K562 (cell line): ENCODE data around the gene VSIG4. TPM values are rescaled to one million over a fixed set of nuclear protein-coding genes. Genes with fewer than 3 reads are reported as not detected.

Source experiments
- ATF3 ChIP-seq, 2 experiments: fragments of 450-650 bp in 1 of 2; sonication (generic) in 1 of 2; formaldehyde crosslinking in 1 of 2; IDR thresholded peaks in 1 of 2; conservative IDR thresholded peaks in 1 of 2; 2 replicates each; pipeline versions ENCODE4 v1.6.1 to v1.8.1; 2016 to 2023; ENCODE audit warnings: mild to moderate bottlenecking in 2 of 2, moderate library complexity in 2 of 2, inconsistent platforms in 1 of 2, missing genetic modification reagents in 1 of 2
- CREB3L1 ChIP-seq: fragments of 450-650 bp; IDR thresholded peaks from 2 replicates; pipeline ENCODE4 v1.6.1; 2014; ENCODE audit warnings: low read depth, mild to moderate bottlenecking, moderate library complexity, borderline replicate concordance
- E2F1 ChIP-seq: sonication (generic); formaldehyde crosslinking; IDR thresholded peaks from 2 replicates; pipeline ENCODE4 v1.8.1; 2023; ENCODE audit warnings: mild to moderate bottlenecking, missing genetic modification reagents, moderate library complexity
- HBP1 ChIP-seq: fragments of 450-650 bp; formaldehyde crosslinking; IDR thresholded peaks from 2 replicates; pipeline ENCODE4 v1.4.0; 2022; ENCODE audit warnings: missing genetic modification characterization
- HOMEZ ChIP-seq: fragments of 250-450 bp; sonication (Bioruptor Pico); IDR thresholded peaks from 2 replicates; pipeline ENCODE4 v1.4.0; 2020; ENCODE audit warnings: mild to moderate bottlenecking, moderate library complexity
- L3MBTL2 ChIP-seq: fragments of 450-650 bp; IDR thresholded peaks from 2 replicates; pipeline ENCODE4 v1.6.1; 2016; ENCODE audit warnings: mild to moderate bottlenecking, moderate library complexity
- MYBL2 ChIP-seq, 2 experiments: fragments of 450-650 bp in 1 of 2; sonication (generic) in 1 of 2; formaldehyde crosslinking in 1 of 2; IDR thresholded peaks; 2 replicates each; pipeline versions ENCODE4 v1.6.1 to v1.8.1; 2017 to 2022; ENCODE audit warnings: borderline replicate concordance in 1 of 2, inconsistent platforms in 1 of 2, low read depth in 1 of 2, mild to moderate bottlenecking in 1 of 2, missing genetic modification reagents in 1 of 2, moderate library complexity in 1 of 2
- RBM22 ChIP-seq: fragments of 200-400 bp; formaldehyde crosslinking; IDR thresholded peaks from 2 replicates; pipeline ENCODE4 v1.6.1; 2018; ENCODE audit warnings: low read length, low read depth; ENCODE audit not compliant: poor library complexity, severe bottlenecking
- RBM25 ChIP-seq: fragments of 200-400 bp; formaldehyde crosslinking; IDR thresholded peaks from 2 replicates; pipeline ENCODE4 v1.6.1; 2018; ENCODE audit warnings: low read length, low read depth, moderate library complexity; ENCODE audit not compliant: severe bottlenecking
- SMARCA5 ChIP-seq: fragments of 450-650 bp; IDR thresholded peaks from 2 replicates; pipeline ENCODE4 v1.6.1; 2016
- SMC3 ChIP-seq: conservative IDR thresholded peaks from 2 replicates; pipeline ENCODE4 v1.6.1; 2011; ENCODE audit warnings: low read depth, low read length, improper control_type of control experiment; ENCODE audit not compliant: insufficient read depth
- STAT5A ChIP-seq: IDR thresholded peaks from 2 replicates; pipeline ENCODE4 v1.6.1; 2012; ENCODE audit warnings: low read length, inconsistent platforms, borderline replicate concordance
- TCF3 ChIP-seq: sonication (generic); formaldehyde crosslinking; IDR thresholded peaks from 2 replicates; pipeline ENCODE4 v1.4.0; 2020; ENCODE audit warnings: mild to moderate bottlenecking, missing genetic modification reagents
- ZNF311 ChIP-seq: fragments of 250-450 bp; sonication (Bioruptor Pico); IDR thresholded peaks from 2 replicates; pipeline ENCODE4 v1.4.0; 2020; ENCODE audit warnings: mild to moderate bottlenecking, moderate library complexity
- ZNF354B ChIP-seq: fragments of 250-450 bp; sonication (Bioruptor Pico); IDR thresholded peaks from 2 replicates; pipeline ENCODE4 v1.4.0; 2020
- ZNF639 ChIP-seq, 2 experiments: fragments of 200-800 bp in 1 of 2; sonication (Bioruptor generic) in 1 of 2; sonication (generic) in 1 of 2; formaldehyde crosslinking in 1 of 2; IDR thresholded peaks in 1 of 2; conservative IDR thresholded peaks in 1 of 2; 2 replicates each; pipeline versions ENCODE4 v1.5.0 to v1.6.1; 2016 to 2020; ENCODE audit warnings: missing compliant biosample characterization in 1 of 2, missing genetic modification characterization in 1 of 2, missing genetic modification reagents in 1 of 2
- ZNF717 ChIP-seq: fragments of 250-450 bp; sonication (Bioruptor Pico); IDR thresholded peaks from 2 replicates; pipeline ENCODE4 v1.5.0; 2021
- polyA plus RNA-seq, 8 experiments: library from polyadenylated mRNA; depleted of rRNA in 4 of 8; stranded (reverse) in 5 of 8; unstranded in 3 of 8; fragments of >200 nt; fragmentation: Nextera tagmentation in 2 of 8; fragmentation: Illumina TruSeq in 1 of 8; extraction: Ambion mirVana in 2 of 8; extraction: Trizol in 1 of 8; gene quantifications; 2 replicates each; pipeline versions ENCODE4 v1.2.1 to v1.2.3, GENCODE V29; 2011 to 2014; ENCODE audit warnings: inconsistent platforms in 1 of 8, missing spikeins in 1 of 8
- total RNA-seq, 7 experiments: library from RNA; depleted of rRNA in 6 of 7; stranded (reverse); fragments of >200 nt in 6 of 7; fragmentation: Illumina TruSeq in 2 of 7; extraction: Trizol in 2 of 7; gene quantifications; 2 replicates each; pipeline versions ENCODE4 v1.2.1 to v1.2.3, GENCODE V29; 2011 to 2021; ENCODE audit warnings: low replicate concordance in 1 of 7

The VSIG4 gene
- total and polyA plus RNA-seq, 9 of the 15 experiments (the other 6 are each of a cell fraction or from before 2014, with no cell fraction given) = 0.22 to 1.6 (median 0.46) TPM; not detected in 1

GRCh38 chrX:66030505-66031317, 9.2 kb downstream of the VSIG4 start (continued):
- TF ChIP-seq E2F1 = no peak
- TF ChIP-seq ZNF354B (CRISPR knock-in tag) = no peak
- TF ChIP-seq L3MBTL2 = no peak
- TF ChIP-seq CREB3L1 = 0 out of 2 replicates have a peak, but pooled peaks have one; percentile 27
- no peak for TF ChIP-seq ATF3 (IDR thresholded peaks at IDR 0.05)
- no peak for TF ChIP-seq ATF3 (CRISPR knock-in tag; conservative IDR thresholded peaks at IDR 0.05)
- 0 out of 2 replicates have a peak, but pooled peaks have one; percentile 9 for TF ChIP-seq HBP1
- no peak for TF ChIP-seq MYBL2 (IDR thresholded peaks at IDR 0.05; ENCODE audit: low read depth)
- no peak for TF ChIP-seq MYBL2 (CRISPR knock-in tag; IDR thresholded peaks at IDR 0.05; ENCODE audit: borderline replicate concordance)
- TF ChIP-seq ZNF639 (CRISPR knock-in tag; conservative IDR thresholded peaks at IDR 0.05 in 1 of 2, IDR thresholded peaks at IDR 0.05 in 1 of 2) = no peak
- no peak for TF ChIP-seq HOMEZ (CRISPR knock-in tag)
- TF ChIP-seq TCF3 (CRISPR knock-in tag) = peak; percentile 75
- TF ChIP-seq ZNF311 (CRISPR knock-in tag) = no peak
- TF ChIP-seq STAT5A = peak; percentile 48; the same call in 1 of the 2 replicates
- peak; percentile 58; the same call in 1 of the 2 replicates for TF ChIP-seq SMARCA5
- no peak for TF ChIP-seq ZNF717 (CRISPR knock-in tag)
- TF ChIP-seq RBM25 = no peak
- TF ChIP-seq RBM22 = no peak
- 0 out of 2 replicates have a peak, but pooled peaks have one; percentile 40 for TF ChIP-seq SMC3
